Right lobe of liver (tissue), 6 donors: ENCODE results near the gene FBXO41. TPM values are rescaled to one million over a fixed set of nuclear protein-coding genes. Genes with fewer than 3 reads are reported as not detected.
A peak's percentile ranks its signal among the peaks of the same experiment; 100 is the strongest.

Experiments
- ATAC-seq, 4 donors: fragments of 200-7000 bp; cut with Tn5 transposase; one replicate each; pipeline ENCODE4 v1.9.1; 2020; ENCODE audit warnings: mild to moderate bottlenecking in 4 of 4, moderate library complexity in 4 of 4
- DNase-seq, 3 donors: peaks; one replicate each; pipeline ENCODE4 v3.0.0-alpha.2; 2020
- H3K27ac ChIP-seq, 3 donors: fragments of 200-600 bp; one replicate each; pipeline ENCODE4 v1.8.0; 2022
- H3K27me3 ChIP-seq, 2 donors: fragments of 200-600 bp; one replicate each; pipeline ENCODE4 v1.8.0; 2022
- H3K36me3 ChIP-seq, 4 donors: fragments of 200-600 bp; sonication (generic) in 1 of 4; one replicate each; pipeline versions ENCODE4 v1.5.1 to v1.8.0; 2017 to 2022; ENCODE audit warnings: control low read depth in 1 of 4
- H3K4me1 ChIP-seq, 4 donors: fragments of 200-600 bp; sonication (generic) in 1 of 4; one replicate each; pipeline versions ENCODE4 v1.5.1 to v1.8.0; 2017 to 2022; ENCODE audit warnings: control low read depth in 1 of 4
- H3K4me3 ChIP-seq, 3 donors: fragments of 200-600 bp; one replicate each; pipeline ENCODE4 v1.8.0; 2022
- H3K9me3 ChIP-seq, 4 donors: fragments of 200-600 bp; sonication (generic) in 1 of 4; one replicate each; pipeline versions ENCODE4 v1.5.1 to v1.8.0; 2017 to 2022; ENCODE audit warnings: control low read depth in 1 of 4
- CTCF ChIP-seq, 4 donors: fragments of 200-600 bp in 3 of 4; fragments of 450-650 bp in 1 of 4; IDR thresholded peaks; one replicate each; pipeline versions ENCODE4 v1.5.1 to v1.8.0; 2016 to 2022; ENCODE audit warnings: antibody characterized with exemption in 4 of 4, mild to moderate bottlenecking in 2 of 4
- POLR2A ChIP-seq: fragments of 450-650 bp; IDR thresholded peaks from one replicate; pipeline ENCODE4 v1.6.1; 2017; ENCODE audit warnings: antibody characterized with exemption, mild to moderate bottlenecking
- WGBS: methylation state at CpG from one replicate; pipeline ENCODE4 v1.1.6; 2018; ENCODE audit warnings: low coverage, low lambda C conversion rate; ENCODE audit not compliant: insufficient coverage; ENCODE audit errors: missing lambda C conversion rate; 5-methylcytosine and 5-hydroxymethylcytosine counted together
- intact Hi-C, 2 donors: fragments of 100-400 bp; cut with DNase I; formaldehyde crosslinking; loops; one replicate each; pipeline versions ENCODE4 v1.11.2 to v1.14.1; 2022
- total RNA-seq, 6 experiments: library from RNA; depleted of rRNA in 2 of 6; stranded (reverse); fragments of >200 nt in 2 of 6; fragmentation: NEBNext Ultra II Directional in 3 of 6; extraction: Animal tissue kit (Norgen Biotek cat#: 25700) in 3 of 6; gene quantifications; one replicate each; pipeline versions ENCODE4 v1.1.0 to v1.2.4, GENCODE V29; 2016 to 2023
- donor health status: DM: no; HTN: yes; CAD: no.
- donor health status: DM: no; HTN: no; CAD: no.
- donor health status: DM: no; HTN: no; CAD: no.
- donor health status: DM: no; HTN: yes; CAD: no.
- donor health status: DM: no; HTN: yes; CAD: no.

Gene FBXO41
- total RNA-seq, 6 experiments from 2014 or later = 0.13 to 0.65 (median 0.38) TPM

GRCh38 chr2:73258186-73258912 is 25.9 kb downstream of the FBXO41 start:
- TF ChIP-seq POLR2A (no peak), CTCF (IDR thresholded peaks at IDR 0.05) (no peak)
- WGBS = no CpG with 5 or more reads among the region's 8 CpGs
- Histone ChIP-seq H3K27ac (no peak overlapping the region), H3K4me3 (no peak overlapping the region), H3K9me3 (no peaks in the 10 kb centered on the region), H3K4me1 (no peaks in the 10 kb centered on the region), H3K27me3 (no peaks in the 10 kb centered on the region), H3K36me3 (peaks cover 0 to 11% (median 4%) of the 10 kb centered on the region in 4 donors)
- intact Hi-C loops = no loop called here
- ATAC-seq (no peak), DNase-seq (no peak)

GRCh38 chr2:73257425-73258125 is 26.7 kb downstream of the FBXO41 start:
- no peak overlapping the region for H3K4me3 ChIP-seq
- no peak overlapping the region for H3K27ac ChIP-seq
- DNase-seq (peak in 2 of 3 donors; percentile 40 to 58), ATAC-seq (no peak)
- 30% methylated on average over 2 of the region's 10 CpGs for WGBS
- peaks cover 0 to 19% (median 10%) of the 10 kb centered on the region in 4 donors for H3K36me3 ChIP-seq
- no peaks in the 10 kb centered on the region for H3K27me3 ChIP-seq
- no peak for TF ChIP-seq POLR2A
- TF ChIP-seq CTCF (IDR thresholded peaks at IDR 0.05) = no peak
- H3K9me3 ChIP-seq = no peaks in the 10 kb centered on the region
- no peaks in the 10 kb centered on the region for H3K4me1 ChIP-seq
- intact Hi-C loops = no loop called here

- no peaks in the 10 kb centered on the region for H3K27me3 ChIP-seq
- DNase-seq (no peak), ATAC-seq (no peak)
- no peaks in the 10 kb centered on the region for H3K9me3 ChIP-seq
- no peak overlapping the region for H3K27ac ChIP-seq
- peaks cover 0 to 23% (median 13%) of the 10 kb centered on the region in 4 donors for H3K36me3 ChIP-seq
- H3K4me1 ChIP-seq = no peaks in the 10 kb centered on the region
- TF ChIP-seq CTCF (IDR thresholded peaks at IDR 0.05) (no peak), POLR2A (no peak)
- intact Hi-C loops = no loop called here
- WGBS = 100% methylated on average over 2 of the region's 2 CpGs
- H3K4me3 ChIP-seq = no peak overlapping the region
Observed at GRCh38 chr2:73257021-73257420, 27.3 kb downstream of the FBXO41 start.

- intact Hi-C loops = no loop called here
- Histone ChIP-seq H3K4me3 (no peak overlapping the region), H3K27me3 (no peaks in the 10 kb centered on the region), H3K4me1 (no peaks in the 10 kb centered on the region), H3K27ac (no peak overlapping the region), H3K36me3 (peaks cover 0 to 27% (median 16%) of the 10 kb centered on the region in 4 donors), H3K9me3 (no peaks in the 10 kb centered on the region)
- TF ChIP-seq POLR2A = no peak
- no peak for TF ChIP-seq CTCF (IDR thresholded peaks at IDR 0.05)
- DNase-seq (no peak), ATAC-seq (no peak)
- WGBS = no CpG with 5 or more reads among the region's 1 CpG
Observed at GRCh38 chr2:73256618-73256922, 27.7 kb downstream of the FBXO41 start.
